Lower leg skin (tissue), 3 donors: Measurements from ENCODE around the gene CFAP74.

ENCODE experiments used
- POLR2A ChIP-seq, 2 donors: fragments of 450-650 bp; IDR thresholded peaks; one replicate each; pipeline ENCODE4 v1.6.1; 2016 to 2017; ENCODE audit warnings: antibody characterized with exemption in 2 of 2, mild to moderate bottlenecking in 1 of 2, moderate library complexity in 1 of 2
- TF ChIP-seq, protein P1 (sequence below), 3 donors: fragments of 450-650 bp; IDR thresholded peaks; one replicate each; pipeline ENCODE4 v1.5.1; 2016; ENCODE audit warnings: antibody characterized with exemption in 3 of 3, mild to moderate bottlenecking in 3 of 3, moderate library complexity in 2 of 3

DNA sequence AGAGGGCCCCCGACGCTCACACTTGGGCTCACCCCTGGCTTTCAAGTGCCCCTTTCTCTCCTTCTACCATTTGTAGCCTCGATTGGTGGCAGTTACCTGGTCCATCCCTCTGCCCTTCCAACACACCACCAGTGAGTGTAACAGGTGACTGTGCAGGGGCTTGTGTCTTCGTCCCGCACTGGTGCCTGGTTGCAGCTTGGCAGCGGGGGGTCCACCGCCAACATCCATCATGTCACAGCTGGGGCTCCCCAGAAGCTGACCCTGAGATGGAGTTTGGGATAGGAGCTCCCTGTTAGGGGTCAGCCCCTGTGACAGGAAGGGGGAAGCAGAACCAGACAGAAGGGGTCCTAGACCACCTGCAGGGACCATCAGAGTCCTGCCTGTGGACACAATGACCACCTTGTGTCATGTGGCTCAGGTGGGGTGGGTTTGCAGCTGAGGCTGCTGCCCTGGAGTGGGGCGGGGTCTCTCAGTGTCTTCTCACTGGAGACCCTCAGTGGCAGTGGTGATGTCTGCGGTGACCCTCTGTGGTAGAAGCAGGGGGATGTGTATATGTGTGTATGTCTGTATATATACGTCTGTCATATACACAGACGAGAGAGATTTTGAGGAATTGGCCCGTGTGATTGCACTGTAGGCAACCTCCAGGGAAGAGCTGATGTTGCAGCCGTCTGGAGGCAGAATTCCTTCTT, 92.1 kb downstream of the CFAP74 start:
- TF ChIP-seq POLR2A (IDR thresholded peaks at IDR 0.05) = no peak
- TF ChIP-seq, protein P1, sequence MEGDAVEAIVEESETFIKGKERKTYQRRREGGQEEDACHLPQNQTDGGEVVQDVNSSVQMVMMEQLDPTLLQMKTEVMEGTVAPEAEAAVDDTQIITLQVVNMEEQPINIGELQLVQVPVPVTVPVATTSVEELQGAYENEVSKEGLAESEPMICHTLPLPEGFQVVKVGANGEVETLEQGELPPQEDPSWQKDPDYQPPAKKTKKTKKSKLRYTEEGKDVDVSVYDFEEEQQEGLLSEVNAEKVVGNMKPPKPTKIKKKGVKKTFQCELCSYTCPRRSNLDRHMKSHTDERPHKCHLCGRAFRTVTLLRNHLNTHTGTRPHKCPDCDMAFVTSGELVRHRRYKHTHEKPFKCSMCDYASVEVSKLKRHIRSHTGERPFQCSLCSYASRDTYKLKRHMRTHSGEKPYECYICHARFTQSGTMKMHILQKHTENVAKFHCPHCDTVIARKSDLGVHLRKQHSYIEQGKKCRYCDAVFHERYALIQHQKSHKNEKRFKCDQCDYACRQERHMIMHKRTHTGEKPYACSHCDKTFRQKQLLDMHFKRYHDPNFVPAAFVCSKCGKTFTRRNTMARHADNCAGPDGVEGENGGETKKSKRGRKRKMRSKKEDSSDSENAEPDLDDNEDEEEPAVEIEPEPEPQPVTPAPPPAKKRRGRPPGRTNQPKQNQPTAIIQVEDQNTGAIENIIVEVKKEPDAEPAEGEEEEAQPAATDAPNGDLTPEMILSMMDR (IDR thresholded peaks at IDR 0.05) = no peak
